ENCODE data around the gene VWA8.

Gene VWA8

DNA sequence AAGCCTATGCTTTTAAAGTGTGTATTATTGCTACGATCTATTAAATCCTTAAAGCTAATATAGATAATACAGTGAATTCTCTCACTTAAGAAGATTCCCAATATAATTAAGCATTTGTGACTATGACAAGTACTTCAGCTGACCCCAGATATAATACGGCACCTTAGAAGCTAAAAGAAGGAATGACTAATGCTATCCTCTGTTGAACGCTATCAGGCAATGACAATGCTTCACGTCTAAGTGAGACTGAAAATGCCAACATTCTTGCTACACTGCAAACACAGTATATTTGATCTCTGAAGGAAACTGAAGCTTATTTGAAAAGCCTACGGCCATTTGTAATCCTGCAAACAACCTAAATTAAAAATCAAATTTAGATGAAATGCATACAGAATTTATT lies 19.7 kb downstream of the VWA8 start:
- peaks cover 8% of the 10 kb centered on the region; the same call in 1 of the 2 replicates for H3K79me2 ChIP-seq (ENCODE audit: low read length)
- no peak overlapping the region for H2AFZ ChIP-seq (ENCODE audit: low read length)
- no peaks in the 10 kb centered on the region for H4K20me1 ChIP-seq (ENCODE audit: insufficient read depth, low read length)
- H3K9me3 ChIP-seq (replicated peaks; ENCODE audit: insufficient read depth, low read length), result no peaks in the 10 kb centered on the region
- H3K27ac ChIP-seq (ENCODE audit: low read length), result no peak overlapping the region
- no peaks in the 10 kb centered on the region for H3F3A ChIP-seq (ENCODE audit: insufficient read depth, low read length)
- no peak overlapping the region for H3K4me3 ChIP-seq (ENCODE audit: low read length)
- DNase-seq, result no peak
- no peaks in the 10 kb centered on the region for H3K4me1 ChIP-seq (ENCODE audit: low read length)
- no peaks in the 10 kb centered on the region for H3K27me3 ChIP-seq (replicated peaks; ENCODE audit: insufficient read depth, low read length)
- H3K9ac ChIP-seq (ENCODE audit: low read length), result no peak overlapping the region
- H3K36me3 ChIP-seq (replicated peaks; ENCODE audit: insufficient read depth, low read length), result no peaks in the 10 kb centered on the region
- no peak overlapping the region for H3K4me2 ChIP-seq (ENCODE audit: low read depth, low read length)
- TF ChIP-seq, protein P1, sequence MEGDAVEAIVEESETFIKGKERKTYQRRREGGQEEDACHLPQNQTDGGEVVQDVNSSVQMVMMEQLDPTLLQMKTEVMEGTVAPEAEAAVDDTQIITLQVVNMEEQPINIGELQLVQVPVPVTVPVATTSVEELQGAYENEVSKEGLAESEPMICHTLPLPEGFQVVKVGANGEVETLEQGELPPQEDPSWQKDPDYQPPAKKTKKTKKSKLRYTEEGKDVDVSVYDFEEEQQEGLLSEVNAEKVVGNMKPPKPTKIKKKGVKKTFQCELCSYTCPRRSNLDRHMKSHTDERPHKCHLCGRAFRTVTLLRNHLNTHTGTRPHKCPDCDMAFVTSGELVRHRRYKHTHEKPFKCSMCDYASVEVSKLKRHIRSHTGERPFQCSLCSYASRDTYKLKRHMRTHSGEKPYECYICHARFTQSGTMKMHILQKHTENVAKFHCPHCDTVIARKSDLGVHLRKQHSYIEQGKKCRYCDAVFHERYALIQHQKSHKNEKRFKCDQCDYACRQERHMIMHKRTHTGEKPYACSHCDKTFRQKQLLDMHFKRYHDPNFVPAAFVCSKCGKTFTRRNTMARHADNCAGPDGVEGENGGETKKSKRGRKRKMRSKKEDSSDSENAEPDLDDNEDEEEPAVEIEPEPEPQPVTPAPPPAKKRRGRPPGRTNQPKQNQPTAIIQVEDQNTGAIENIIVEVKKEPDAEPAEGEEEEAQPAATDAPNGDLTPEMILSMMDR (IDR thresholded peaks at IDR 0.05; ENCODE audit: low read length), result no peak
- TF ChIP-seq EZH2 (optimal IDR thresholded peaks at IDR 0.05; ENCODE audit: low read depth, low read length) (no peak), EZH2phosphoT487 (IDR thresholded peaks at IDR 0.05; ENCODE audit: low read length) (no peak)
- H3K9me2 ChIP-seq (replicated peaks; ENCODE audit: insufficient read depth, low read length), result no peaks in the 10 kb centered on the region

DNA sequence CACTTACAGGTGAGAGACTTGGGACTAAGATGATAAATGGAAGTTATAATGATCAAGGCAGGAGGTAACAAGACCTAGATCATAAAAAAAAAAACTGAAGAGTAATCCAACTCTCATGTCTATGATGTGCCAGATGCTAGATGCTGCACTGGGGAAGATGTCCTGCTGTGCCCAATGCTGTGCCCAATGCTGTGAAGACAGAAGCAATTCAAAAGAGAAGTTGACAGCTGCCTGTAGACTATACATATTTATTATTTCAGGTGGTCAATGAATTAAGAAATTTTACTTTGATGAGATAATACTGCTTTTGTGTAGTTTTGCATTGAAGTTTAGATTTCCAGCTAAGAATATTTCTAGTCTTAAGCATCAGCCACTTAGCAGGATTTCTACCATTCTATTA lies 21.5 kb downstream of the VWA8 start:
- no peak overlapping the region for H3K4me3 ChIP-seq (ENCODE audit: low read length)
- H3K27me3 ChIP-seq (replicated peaks; ENCODE audit: insufficient read depth, low read length), result no peaks in the 10 kb centered on the region
- no peaks in the 10 kb centered on the region for H4K20me1 ChIP-seq (ENCODE audit: insufficient read depth, low read length)
- no peak overlapping the region for H3K9ac ChIP-seq (ENCODE audit: low read length)
- no peak overlapping the region for H2AFZ ChIP-seq (ENCODE audit: low read length)
- DNase-seq, result no peak
- no peaks in the 10 kb centered on the region for H3K9me2 ChIP-seq (replicated peaks; ENCODE audit: insufficient read depth, low read length)
- no peaks in the 10 kb centered on the region for H3F3A ChIP-seq (ENCODE audit: insufficient read depth, low read length)
- H3K4me2 ChIP-seq (ENCODE audit: low read depth, low read length), result no peak overlapping the region
- H3K9me3 ChIP-seq (replicated peaks; ENCODE audit: insufficient read depth, low read length), result no peaks in the 10 kb centered on the region
- TF ChIP-seq, protein P1 (IDR thresholded peaks at IDR 0.05; ENCODE audit: low read length), result no peak
- TF ChIP-seq EZH2 (optimal IDR thresholded peaks at IDR 0.05; ENCODE audit: low read depth, low read length), result no peak
- no peak for TF ChIP-seq EZH2phosphoT487 (IDR thresholded peaks at IDR 0.05; ENCODE audit: low read length)
- no peaks in the 10 kb centered on the region for H3K36me3 ChIP-seq (replicated peaks; ENCODE audit: insufficient read depth, low read length)
- no peaks in the 10 kb centered on the region for H3K4me1 ChIP-seq (ENCODE audit: low read length)
- H3K27ac ChIP-seq (ENCODE audit: low read length), result no peak overlapping the region
- H3K79me2 ChIP-seq (ENCODE audit: low read length), result peaks cover 8% of the 10 kb centered on the region; the same call in 1 of the 2 replicates

DNA sequence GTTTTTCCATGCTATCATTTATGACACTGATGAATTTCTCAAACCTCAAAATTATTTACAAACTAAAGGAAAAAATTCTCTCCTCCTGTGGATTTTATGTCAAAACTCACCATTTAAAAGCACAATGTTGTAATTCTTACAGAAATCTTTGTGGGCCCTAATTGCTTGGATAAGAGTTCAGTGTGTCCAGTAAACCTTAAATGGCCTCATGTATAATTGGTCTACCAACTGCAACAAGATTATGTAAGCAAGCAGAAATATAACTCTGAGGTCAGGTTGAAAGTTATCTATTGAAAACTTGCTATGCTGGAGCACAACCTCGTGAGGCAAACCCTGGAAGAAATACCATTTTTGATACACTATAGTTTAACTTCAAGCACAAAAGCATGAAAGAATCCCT lies 22.0 kb downstream of the VWA8 start:
- no peak for TF ChIP-seq EZH2phosphoT487 (IDR thresholded peaks at IDR 0.05; ENCODE audit: low read length)
- no peak for TF ChIP-seq EZH2 (optimal IDR thresholded peaks at IDR 0.05; ENCODE audit: low read depth, low read length)
- TF ChIP-seq, protein P1 (IDR thresholded peaks at IDR 0.05; ENCODE audit: low read length), result no peak
- no peak overlapping the region for H3K4me2 ChIP-seq (ENCODE audit: low read depth, low read length)
- no peak for DNase-seq
- H3K9me3 ChIP-seq (replicated peaks; ENCODE audit: insufficient read depth, low read length), result no peaks in the 10 kb centered on the region
- no peaks in the 10 kb centered on the region for H3K36me3 ChIP-seq (replicated peaks; ENCODE audit: insufficient read depth, low read length)
- no peaks in the 10 kb centered on the region for H3F3A ChIP-seq (ENCODE audit: insufficient read depth, low read length)
- no peaks in the 10 kb centered on the region for H3K27me3 ChIP-seq (replicated peaks; ENCODE audit: insufficient read depth, low read length)
- H2AFZ ChIP-seq (ENCODE audit: low read length), result no peak overlapping the region
- H3K9ac ChIP-seq (ENCODE audit: low read length), result no peak overlapping the region
- no peak overlapping the region for H3K27ac ChIP-seq (ENCODE audit: low read length)
- no peaks in the 10 kb centered on the region for H4K20me1 ChIP-seq (ENCODE audit: insufficient read depth, low read length)
- H3K9me2 ChIP-seq (replicated peaks; ENCODE audit: insufficient read depth, low read length), result no peaks in the 10 kb centered on the region
- no peak overlapping the region for H3K4me3 ChIP-seq (ENCODE audit: low read length)
- no peaks in the 10 kb centered on the region for H3K4me1 ChIP-seq (ENCODE audit: low read length)
- H3K79me2 ChIP-seq (ENCODE audit: low read length), result peaks cover 8% of the 10 kb centered on the region; the same call in 1 of the 2 replicates
